Left kidney (tissue), 8 donors: ENCODE results near the gene ABHD17A. TPM values are rescaled to one million over a fixed set of nuclear protein-coding genes. Genes with fewer than 3 reads are reported as not detected.

ENCODE experiments used
- DNase-seq: peaks from one replicate; pipeline ENCODE4 v3.0.0-alpha.2; 2013
- long read RNA-seq, 8 donors: transcript quantifications; one replicate each; lab custom pipeline, GENCODE V29; 2026
- polyA plus RNA-seq: library from polyadenylated mRNA; unstranded; fragments of 120-200 nt; gene quantifications from one replicate; pipeline ENCODE4 v1.2.1, GENCODE V29; 2013; ENCODE audit not compliant: insufficient read length

The ABHD17A gene
- 29.3 TPM for polyA plus RNA-seq
- long read RNA-seq, donor 1, full-length matches to known transcripts, result 40 of 62 reads
- long read RNA-seq, donor 1, partial matches to known transcripts, result 22 of 62 reads
- long read RNA-seq, donor 1, other reads (novel, unspliced or antisense), result 0 of 62 reads
- long read RNA-seq, donor 2, transcript ABHD17A-202 (5 exons, 1,757 nt), result major isoform, 41 of 52 reads
- long read RNA-seq, donor 2, partial matches to known transcripts, result 11 of 52 reads
- long read RNA-seq, donor 2, other reads (novel, unspliced or antisense), result 0 of 52 reads
- long read RNA-seq, donor 3, transcript ABHD17A-202 (5 exons, 1,757 nt), result major isoform, 21 of 27 reads
- long read RNA-seq, donor 3, partial matches to known transcripts, result 6 of 27 reads
- long read RNA-seq, donor 3, other reads (novel, unspliced or antisense), result 0 of 27 reads
- long read RNA-seq, donor 4, partial matches to known transcripts, result 0 of 1 reads
- long read RNA-seq, donor 4, other reads (novel, unspliced or antisense), result 0 of 1 reads
- long read RNA-seq, donor 5, transcript ABHD17A-202 (5 exons, 1,757 nt), result major isoform, 65 of 75 reads
- long read RNA-seq, donor 5, partial matches to known transcripts, result 10 of 75 reads
- long read RNA-seq, donor 5, other reads (novel, unspliced or antisense), result 0 of 75 reads
- long read RNA-seq, donor 6, transcript ABHD17A-202 (5 exons, 1,757 nt), result major isoform, 37 of 61 reads
- long read RNA-seq, donor 6, partial matches to known transcripts, result 24 of 61 reads
- long read RNA-seq, donor 6, other reads (novel, unspliced or antisense), result 0 of 61 reads
- long read RNA-seq, donor 7, transcript ABHD17A-202 (5 exons, 1,757 nt), result major isoform, 70 of 90 reads
- long read RNA-seq, donor 7, partial matches to known transcripts, result 20 of 90 reads
- long read RNA-seq, donor 7, other reads (novel, unspliced or antisense), result 0 of 90 reads
- long read RNA-seq, donor 8, transcript ABHD17A-202 (5 exons, 1,757 nt), result major isoform, 18 of 23 reads
- long read RNA-seq, donor 8, partial matches to known transcripts, result 5 of 23 reads
- long read RNA-seq, donor 8, other reads (novel, unspliced or antisense), result 0 of 23 reads

- DNase-seq, result peak; percentile 91
These were observed at the start of gene ABHD17A for GRCh38 chr19:1885398-1886119. Gene ABHD17A, minus strand, starts transcription at chr19:1885496. Its CDS starts 3,930 bp downstream, at chr19:1881566.

- no peak for DNase-seq
These were observed 48.6 kb upstream of the ABHD17A start for GRCh38 chr19:1933942-1934341.

- no peak for DNase-seq
These were observed 47.9 kb upstream of the ABHD17A start for GRCh38 chr19:1933244-1933643.

- no peak for DNase-seq
These were observed 47.1 kb upstream of the ABHD17A start for GRCh38 chr19:1932395-1932794.

GRCh38 chr19:1931445-1931844 is 46.1 kb upstream of the ABHD17A start:
- no peak for DNase-seq

- no peak for DNase-seq
These were observed 43.9 kb upstream of the ABHD17A start for GRCh38 chr19:1929021-1929742.

- DNase-seq, result no peak
These were observed 40.2 kb upstream of the ABHD17A start for GRCh38 chr19:1925544-1925943.

- no peak for DNase-seq
These were observed 39.1 kb upstream of the ABHD17A start for GRCh38 chr19:1924320-1924961.

GRCh38 chr19:1923319-1923718 is 38.0 kb upstream of the ABHD17A start:
- DNase-seq, result no peak

- DNase-seq, result no peak
These were observed 37.5 kb upstream of the ABHD17A start for GRCh38 chr19:1922803-1923202.

GRCh38 chr19:1921825-1922224 is 36.5 kb upstream of the ABHD17A start:
- no peak for DNase-seq

GRCh38 chr19:1921326-1921725 is 36.0 kb upstream of the ABHD17A start:
- DNase-seq, result no peak

- no peak for DNase-seq
These were observed 35.3 kb upstream of the ABHD17A start for GRCh38 chr19:1920644-1921043.

- no peak for DNase-seq
These were observed 33.7 kb upstream of the ABHD17A start for GRCh38 chr19:1918975-1919374.

GRCh38 chr19:1917926-1918325 is 32.6 kb upstream of the ABHD17A start:
- DNase-seq, result no peak

GRCh38 chr19:1917146-1917545 is 31.9 kb upstream of the ABHD17A start:
- no peak for DNase-seq

GRCh38 chr19:1914826-1915341 is 29.6 kb upstream of the ABHD17A start:
- DNase-seq, result no peak

- DNase-seq, result no peak
These were observed 28.7 kb upstream of the ABHD17A start for GRCh38 chr19:1913781-1914577.

GRCh38 chr19:1912760-1913505 is 27.6 kb upstream of the ABHD17A start:
- no peak for DNase-seq
